Ishikawa (cell line): ENCODE data around the gene INTS4.

Experiments used
- CEBPB ChIP-seq: IDR thresholded peaks from 2 replicates; pipeline ENCODE4 v1.6.1; 2012
- CREB1 ChIP-seq: IDR thresholded peaks from 2 replicates; pipeline ENCODE4 v1.6.1; 2012; ENCODE audit warnings: low read depth
- EGR1 ChIP-seq: IDR thresholded peaks from 2 replicates; pipeline ENCODE4 v1.6.1; 2012
- EP300 ChIP-seq: IDR thresholded peaks from 2 replicates; pipeline ENCODE4 v1.6.1; 2012; ENCODE audit warnings: borderline replicate concordance
- FOXM1 ChIP-seq: IDR thresholded peaks from 2 replicates; pipeline ENCODE4 v1.6.1; 2012; ENCODE audit warnings: low read depth, borderline replicate concordance
- MAX ChIP-seq: IDR thresholded peaks from 2 replicates; pipeline ENCODE4 v1.6.1; 2012
- NFIC ChIP-seq: IDR thresholded peaks from 2 replicates; pipeline ENCODE4 v1.6.1; 2012
- RAD21 ChIP-seq: IDR thresholded peaks from 2 replicates; pipeline ENCODE4 v1.6.1; 2012; ENCODE audit warnings: low read depth
- REST ChIP-seq: IDR thresholded peaks from 2 replicates; pipeline ENCODE4 v1.6.1; 2012; ENCODE audit warnings: low read depth, mild to moderate bottlenecking
- TAF1 ChIP-seq: IDR thresholded peaks from 2 replicates; pipeline ENCODE4 v1.6.1; 2012; ENCODE audit warnings: low read depth, mild to moderate bottlenecking
- TCF12 ChIP-seq: IDR thresholded peaks from 2 replicates; pipeline ENCODE4 v1.6.1; 2012; ENCODE audit warnings: low read depth
- TEAD4 ChIP-seq: IDR thresholded peaks from 2 replicates; pipeline ENCODE4 v1.6.1; 2012
- YY1 ChIP-seq: IDR thresholded peaks from 2 replicates; pipeline ENCODE4 v1.6.1; 2012; ENCODE audit warnings: low read depth
- ZBTB7A ChIP-seq: IDR thresholded peaks from 2 replicates; pipeline ENCODE4 v1.6.1; 2012; ENCODE audit warnings: low read depth
- TF ChIP-seq, protein P1 (sequence below): IDR thresholded peaks from 2 replicates; pipeline ENCODE4 v1.6.1; 2012

The INTS4 gene

DNA sequence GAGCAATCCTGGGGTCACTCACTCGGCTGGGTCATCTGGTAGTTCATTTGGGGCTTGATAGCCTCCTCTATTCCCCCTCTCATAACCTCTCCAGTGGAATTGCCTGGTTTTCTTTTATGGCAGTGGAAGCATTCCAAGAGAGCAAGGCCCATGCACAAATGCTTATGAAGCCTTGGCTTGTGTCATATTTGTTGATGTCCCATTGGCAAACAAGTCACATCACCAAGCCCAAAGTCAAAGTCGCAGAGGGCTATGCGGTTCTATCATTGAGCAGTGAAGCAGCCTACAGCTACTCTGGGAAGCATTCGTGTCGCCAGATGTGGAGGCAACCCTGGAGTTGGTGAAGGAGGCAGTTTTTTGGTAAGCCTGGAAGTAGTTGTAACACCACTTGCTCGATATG, 16.3 kb upstream of the INTS4 start:
- TF ChIP-seq, protein P1, sequence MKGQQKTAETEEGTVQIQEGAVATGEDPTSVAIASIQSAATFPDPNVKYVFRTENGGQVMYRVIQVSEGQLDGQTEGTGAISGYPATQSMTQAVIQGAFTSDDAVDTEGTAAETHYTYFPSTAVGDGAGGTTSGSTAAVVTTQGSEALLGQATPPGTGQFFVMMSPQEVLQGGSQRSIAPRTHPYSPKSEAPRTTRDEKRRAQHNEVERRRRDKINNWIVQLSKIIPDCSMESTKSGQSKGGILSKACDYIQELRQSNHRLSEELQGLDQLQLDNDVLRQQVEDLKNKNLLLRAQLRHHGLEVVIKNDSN = no peak
- TF ChIP-seq YY1 (no peak), EGR1 (no peak), MAX (no peak), FOXM1 (no peak), EP300 (no peak), REST (no peak), TCF12 (no peak), RAD21 (no peak), TEAD4 (no peak), CEBPB (no peak), CREB1 (no peak), TAF1 (no peak), ZBTB7A (no peak), NFIC (no peak)

DNA sequence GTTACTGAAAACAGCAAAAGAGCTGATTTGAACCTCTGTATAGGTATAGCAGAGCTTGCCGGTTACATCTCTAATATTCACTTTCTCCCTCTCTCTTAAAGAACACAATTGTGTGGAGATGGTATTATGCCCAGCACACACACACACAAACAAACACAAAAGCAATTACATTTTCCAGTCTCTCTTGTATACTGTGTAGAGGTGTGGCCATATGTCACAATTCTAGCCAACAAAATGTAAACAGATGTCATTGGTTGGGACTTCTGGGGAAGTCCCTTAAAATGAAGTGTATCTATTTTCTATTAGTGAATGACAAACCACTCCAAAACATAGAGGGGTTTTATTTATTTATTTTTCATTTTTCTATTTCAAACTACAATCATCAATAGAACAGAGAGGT, 15.8 kb upstream of the INTS4 start:
- no peak for TF ChIP-seq TEAD4

DNA sequence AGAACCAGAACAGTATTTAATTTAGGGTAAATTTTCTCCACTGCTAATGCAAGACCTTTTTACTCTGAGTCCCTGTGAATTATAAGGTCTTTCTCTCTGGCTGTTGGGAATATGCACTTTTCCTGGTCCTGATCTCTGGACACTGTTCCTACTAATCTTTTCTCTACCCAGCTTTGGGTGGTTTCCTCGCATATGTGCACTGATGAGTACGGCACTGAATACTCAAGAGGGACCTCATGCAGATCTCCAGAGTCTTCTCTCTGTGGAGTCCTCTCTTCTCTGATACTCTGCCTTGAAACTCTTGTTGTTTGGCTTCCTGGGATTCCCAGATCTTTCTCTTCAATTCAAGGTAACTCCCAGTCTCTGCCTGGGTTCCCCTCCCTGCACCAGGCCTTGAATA, 14.6 kb upstream of the INTS4 start:
- TF ChIP-seq ZBTB7A (no peak), RAD21 (no peak)

DNA sequence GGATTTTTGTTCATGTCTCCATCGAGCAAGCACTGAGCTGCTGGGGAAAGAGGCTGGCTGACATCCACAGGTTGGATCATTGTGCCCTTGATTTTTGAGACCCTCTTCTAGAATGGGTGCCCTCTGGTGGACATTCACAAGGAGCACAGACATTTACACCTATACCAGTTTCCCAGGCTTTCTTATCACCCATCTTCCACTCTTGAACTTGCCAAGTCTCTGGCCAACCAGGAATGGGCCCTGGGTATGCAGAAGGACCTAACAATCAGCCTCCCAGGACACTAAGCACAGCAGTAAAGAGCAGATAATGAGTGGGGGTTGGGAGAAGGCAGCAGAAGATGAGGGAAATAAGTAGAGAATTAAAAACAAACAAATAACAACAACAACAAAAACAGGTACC, 5.7 kb upstream of the INTS4 start:
- TF ChIP-seq CREB1 (no peak), EP300 (no peak), RAD21 (peak; percentile 62)

GRCh38 chr11:77999446-78000030, 5.1 kb upstream of the INTS4 start:
- TF ChIP-seq REST = no peak
- TF ChIP-seq EGR1 = no peak
- TF ChIP-seq CEBPB = no peak
- TF ChIP-seq, protein P1 = no peak
- no peak for TF ChIP-seq ZBTB7A
- TF ChIP-seq MAX = no peak
- TF ChIP-seq FOXM1 = no peak
- no peak for TF ChIP-seq CREB1
- TF ChIP-seq EP300 = no peak
- TF ChIP-seq TEAD4 = no peak
- no peak for TF ChIP-seq TCF12
- TF ChIP-seq TAF1 = no peak
- TF ChIP-seq RAD21 = no peak
- TF ChIP-seq NFIC = no peak

DNA sequence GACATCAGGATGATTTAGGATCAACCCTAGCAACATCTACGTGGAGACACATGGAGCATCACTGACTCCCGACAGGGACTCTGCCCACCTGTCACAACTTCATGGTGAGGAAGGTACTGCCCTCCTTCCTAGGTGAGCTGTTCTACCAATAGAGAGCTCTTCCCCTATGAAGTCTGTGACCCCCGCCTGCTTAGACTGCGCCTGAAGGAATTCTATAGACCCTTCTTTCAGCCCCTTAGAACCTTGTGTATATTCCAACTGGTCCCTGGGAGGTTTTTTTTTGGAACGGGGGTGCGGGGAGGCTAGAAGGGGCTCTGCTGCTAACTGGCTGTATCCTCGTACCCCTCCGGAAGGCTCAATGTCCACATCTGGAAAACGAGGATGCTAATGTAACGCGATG, 566 bp downstream of the INTS4 start:
- no peak for TF ChIP-seq CREB1
- TF ChIP-seq REST = no peak
- TF ChIP-seq TCF12 = no peak
- TF ChIP-seq YY1 = no peak
- no peak for TF ChIP-seq MAX
- TF ChIP-seq EP300 = no peak
- no peak for TF ChIP-seq TAF1
- TF ChIP-seq NFIC = no peak
- no peak for TF ChIP-seq EGR1
- TF ChIP-seq RAD21 = no peak
- no peak for TF ChIP-seq FOXM1
- TF ChIP-seq TEAD4 = no peak
- TF ChIP-seq, protein P1 = no peak
- no peak for TF ChIP-seq ZBTB7A
- no peak for TF ChIP-seq CEBPB
